HG03342 (cell line): ENCODE results near the gene EXO1.
A peak's percentile ranks its signal among the peaks of the same experiment; 100 is the strongest.
"Not testable (repeated sequence)": the region's sequence is repeated elsewhere in the genome, so short reads cannot be mapped to it uniquely, and the experiment has no call there.

ENCODE experiments used
- ATAC-seq: cut with Tn5 transposase; IDR thresholded peaks from one replicate; pipeline ENCODE4 v1.9.1; 2021; ENCODE audit warnings: mild to moderate bottlenecking, moderate library complexity; ENCODE audit not compliant: unreplicated experiment

EXO1 gene

DNA sequence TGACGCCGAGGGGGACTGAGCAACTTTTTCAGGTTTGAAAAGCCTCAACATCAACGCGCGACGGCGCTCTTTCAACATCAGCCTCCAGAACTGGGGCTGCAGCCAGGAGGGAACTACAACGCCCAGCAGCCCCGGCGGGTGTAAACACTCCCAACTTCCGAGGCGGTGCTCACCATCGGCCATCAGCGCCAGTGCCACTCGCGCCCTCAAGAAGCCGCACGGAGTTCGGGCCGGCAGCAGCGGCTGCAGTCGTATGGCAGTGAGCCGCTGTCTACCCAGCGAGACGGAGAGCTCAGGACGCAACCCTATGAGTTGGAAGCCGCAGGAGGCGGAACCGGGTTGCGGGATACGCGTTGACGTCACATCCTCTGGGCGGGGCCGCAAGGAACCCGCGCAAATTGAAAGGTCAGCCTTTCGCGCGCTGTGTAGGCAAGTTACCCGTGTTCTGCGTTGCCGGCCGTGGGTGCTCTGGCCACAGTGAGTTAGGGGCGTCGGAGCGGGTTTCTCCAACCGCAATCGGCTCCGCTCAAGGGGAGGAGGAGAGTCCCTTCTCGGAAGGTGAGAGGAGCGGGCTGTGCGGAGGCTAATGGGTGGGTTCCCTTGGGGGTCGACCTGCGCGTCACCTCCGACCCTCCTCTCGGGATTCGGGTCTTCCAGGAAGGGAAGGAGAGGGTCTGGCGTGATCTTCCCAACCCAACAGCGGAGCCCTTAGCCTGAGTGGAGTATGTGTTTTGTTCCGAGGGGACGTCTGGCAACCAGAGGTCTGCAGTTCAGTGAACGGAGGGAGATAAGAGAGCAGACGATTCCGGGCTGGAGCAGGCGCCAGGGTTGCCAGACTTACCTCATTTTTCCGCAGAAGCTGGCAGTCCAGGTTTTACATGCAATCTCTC lies at the start of gene EXO1:
Gene EXO1, plus strand, starts transcription at position 409 of the 890 bp plus-strand sequence. CDS start 2,222 bp downstream, outside the sequence.
- peak; percentile 98 for ATAC-seq

DNA sequence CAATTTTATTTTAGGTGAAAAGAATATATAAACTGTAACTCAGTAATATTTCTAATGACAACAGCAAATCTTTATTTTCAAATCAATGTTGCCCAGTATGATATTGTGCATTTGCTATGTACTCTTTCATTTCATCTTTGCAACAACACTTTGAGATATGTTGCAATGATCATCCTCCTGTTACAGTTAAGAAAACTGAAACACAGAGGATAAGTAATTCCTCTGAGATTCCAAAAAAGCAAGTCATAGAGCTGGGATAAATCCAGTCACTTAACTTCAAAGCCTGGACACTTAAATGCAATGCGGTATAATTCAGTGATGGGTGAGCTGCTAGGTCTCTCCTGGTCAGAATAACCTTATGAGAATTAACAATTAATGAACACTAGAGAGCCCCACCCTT lies 48.6 kb upstream of the EXO1 start:
- no peak for ATAC-seq

- no peak for ATAC-seq
These were observed 47.4 kb upstream of the EXO1 start for GRCh38 chr1:241800640-241801039.

DNA sequence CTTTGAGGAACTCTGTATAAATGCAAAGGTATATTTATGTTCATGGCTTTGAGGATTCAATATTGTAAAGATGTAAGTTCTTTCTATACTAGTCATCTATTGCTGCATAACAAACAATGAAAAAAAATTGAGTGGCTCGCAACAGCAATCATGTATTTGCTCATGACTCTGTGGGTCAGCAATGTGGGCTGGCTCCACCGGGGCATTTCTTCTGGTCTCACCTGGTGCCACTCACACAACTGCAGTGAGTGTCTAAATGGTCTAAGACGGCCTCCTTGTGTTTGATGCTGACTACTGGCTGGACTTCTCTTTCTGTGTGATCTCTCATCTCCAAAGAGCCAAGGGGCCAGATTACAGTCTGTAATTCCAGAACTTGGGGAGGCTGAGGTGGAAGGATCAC lies 45.1 kb upstream of the EXO1 start:
- no peak for ATAC-seq

DNA sequence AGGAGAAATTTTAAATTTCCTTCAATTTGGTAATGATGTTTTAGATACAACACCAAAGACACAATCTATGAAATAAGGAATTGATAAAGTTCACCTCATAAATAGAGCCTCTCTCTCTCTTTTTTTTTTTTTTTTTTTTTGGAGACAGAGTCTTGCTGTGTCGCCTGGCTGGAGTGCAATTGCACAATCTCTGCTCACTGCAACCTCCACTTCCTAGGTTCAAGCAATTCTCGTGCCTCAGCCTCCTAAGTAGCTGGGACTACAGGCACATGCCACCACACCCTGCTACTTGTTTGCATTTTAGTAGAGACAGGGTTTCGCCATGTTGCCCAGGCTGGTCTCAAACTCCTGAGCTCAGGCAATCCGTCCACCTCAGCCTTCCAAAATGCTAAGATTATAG lies 43.3 kb upstream of the EXO1 start:
- not testable (repeated sequence) for ATAC-seq

DNA sequence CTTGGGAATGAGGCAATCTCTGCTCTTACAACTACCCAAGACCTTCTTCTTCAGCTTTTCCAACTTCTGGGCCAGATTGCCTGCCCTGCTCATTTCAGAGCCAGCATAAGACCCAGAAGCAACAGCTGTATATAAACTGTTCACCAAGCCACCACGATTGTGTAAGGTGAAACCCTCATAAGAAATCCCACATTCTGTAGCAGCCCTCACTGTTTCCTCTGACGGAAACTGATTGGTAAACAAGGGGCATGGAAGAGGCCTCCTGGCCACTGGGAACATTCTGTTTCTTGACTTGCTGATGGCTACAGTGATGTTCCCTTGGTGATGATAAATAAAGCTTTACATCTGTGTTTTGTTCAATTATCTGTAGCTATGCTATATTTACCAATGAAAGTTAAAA lies 39.7 kb upstream of the EXO1 start:
- no peak for ATAC-seq

GRCh38 chr1:241810769-241811405 lies 37.1 kb upstream of the EXO1 start:
- ATAC-seq = peak; percentile 63

DNA sequence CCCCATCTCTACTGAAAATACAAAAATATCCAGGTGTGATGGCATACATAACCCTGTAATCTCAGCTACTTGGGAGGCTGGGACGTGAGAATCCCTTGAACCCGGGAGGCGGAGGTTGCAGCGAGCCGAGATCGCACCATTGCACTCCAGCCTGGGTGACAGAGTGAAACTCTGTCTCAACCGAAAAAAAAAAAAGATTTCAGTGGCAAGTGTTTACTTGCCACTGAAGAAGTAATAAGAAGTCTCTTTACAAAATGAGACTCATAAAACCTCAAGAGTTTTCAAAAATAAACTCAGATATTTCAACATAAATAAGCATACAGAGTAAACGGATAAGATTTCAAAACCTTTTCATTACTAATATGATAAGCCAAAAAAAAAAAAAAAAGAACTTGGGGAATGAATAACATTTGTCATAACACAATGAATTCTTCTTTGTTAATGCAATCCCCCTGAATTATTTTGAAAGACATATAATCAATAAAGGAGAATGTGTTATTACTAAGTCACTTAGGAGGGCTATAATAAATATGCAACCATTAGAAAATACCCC lies 34.2 kb upstream of the EXO1 start:
- no peak for ATAC-seq

DNA sequence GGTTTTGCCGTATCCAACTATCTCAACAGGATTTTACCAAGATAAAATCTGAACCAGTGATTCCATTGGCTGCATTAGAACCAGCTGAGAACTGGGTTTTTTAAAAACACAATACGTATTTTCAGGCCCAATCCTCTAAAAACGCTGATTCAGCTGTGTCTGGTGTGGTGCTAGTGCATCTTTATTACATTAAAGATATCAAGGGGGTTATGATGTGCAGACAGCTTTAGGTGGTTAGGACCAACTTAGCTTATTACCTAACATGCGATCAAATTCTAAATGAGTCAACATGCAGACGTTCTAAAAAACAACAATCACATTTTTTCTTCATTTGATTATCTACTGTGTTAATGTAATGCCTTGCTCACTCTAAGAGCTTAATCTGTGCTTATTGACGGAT lies 32.0 kb upstream of the EXO1 start:
- ATAC-seq = no peak

DNA sequence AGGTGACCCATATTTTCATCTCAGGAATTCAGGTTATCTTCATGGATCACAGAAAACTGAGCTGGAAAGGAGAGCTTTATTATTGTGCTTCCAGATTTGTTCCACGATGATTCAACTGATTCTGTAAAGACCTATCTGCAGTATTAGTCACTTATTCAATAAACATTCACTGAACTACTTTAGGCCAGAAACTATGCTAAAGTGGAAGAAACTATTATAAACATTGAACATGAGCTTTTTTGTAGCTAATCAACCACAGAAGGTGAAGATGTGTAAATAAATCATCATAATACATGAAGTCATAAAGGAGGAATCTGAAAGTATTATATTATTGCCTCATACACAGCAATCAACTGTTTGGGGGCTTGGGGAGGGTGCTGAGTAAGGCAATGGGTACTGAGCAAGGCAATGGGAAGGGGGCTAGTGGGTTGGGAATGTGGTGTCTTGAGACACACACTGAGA lies 30.6 kb upstream of the EXO1 start:
- ATAC-seq = no peak

DNA sequence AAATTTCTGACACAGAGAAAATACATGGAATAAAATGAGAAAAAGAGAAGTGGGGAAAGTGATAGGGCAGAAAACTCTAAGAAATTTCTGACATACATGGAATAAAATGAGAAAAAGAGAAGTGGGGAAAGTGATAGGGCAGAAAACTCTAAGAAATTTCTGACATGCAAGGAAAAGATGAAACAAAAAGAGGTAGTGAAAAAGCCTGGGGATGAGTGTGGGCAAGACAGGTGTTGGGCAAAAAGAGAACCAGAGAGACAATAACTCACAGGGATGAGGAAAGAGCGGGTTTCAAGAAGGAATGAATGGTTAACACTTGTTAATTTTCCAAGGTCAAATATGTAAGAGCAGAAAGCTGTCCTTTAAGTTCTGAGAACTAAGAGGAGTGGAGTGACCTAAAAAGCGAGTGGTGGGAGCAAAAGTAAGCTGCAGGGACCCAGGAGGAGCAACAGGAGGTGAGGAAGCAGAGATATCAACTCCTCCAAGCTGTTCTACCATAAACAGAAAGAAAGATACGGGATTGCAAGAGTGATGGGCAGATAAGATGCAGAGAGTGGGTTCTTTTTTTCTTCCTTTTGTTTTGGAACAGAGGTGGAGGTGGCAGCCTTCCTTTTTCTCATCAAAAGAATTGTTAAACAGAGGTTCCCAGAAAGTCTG lies 29.9 kb upstream of the EXO1 start:
- ATAC-seq = no peak

DNA sequence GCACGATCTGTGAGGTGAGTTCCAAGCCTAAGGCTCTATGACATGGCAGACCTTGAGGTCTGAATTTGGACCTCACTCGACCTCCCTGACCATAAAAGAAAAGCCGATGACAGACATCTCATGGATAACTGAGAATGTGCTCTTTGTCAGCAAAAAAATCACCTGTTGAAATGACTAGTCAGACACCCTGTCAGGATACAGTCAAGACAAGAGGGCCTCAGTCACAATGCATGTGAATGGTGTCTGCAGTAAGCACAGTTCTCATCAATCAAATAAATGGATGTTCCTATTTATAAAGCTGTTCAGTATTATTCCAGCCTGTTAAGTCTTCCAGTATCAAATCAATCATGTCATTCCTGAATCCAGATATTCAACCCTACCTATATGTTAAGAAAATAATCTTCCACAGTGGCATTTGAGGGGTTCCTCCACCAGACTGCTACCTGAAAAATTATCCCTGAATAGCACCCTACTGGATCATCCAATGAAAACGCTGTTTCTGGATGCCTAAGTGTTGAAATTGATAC lies 28.6 kb upstream of the EXO1 start:
- no peak for ATAC-seq

GRCh38 chr1:241821363-241821762 lies 26.6 kb upstream of the EXO1 start:
- no peak for ATAC-seq

DNA sequence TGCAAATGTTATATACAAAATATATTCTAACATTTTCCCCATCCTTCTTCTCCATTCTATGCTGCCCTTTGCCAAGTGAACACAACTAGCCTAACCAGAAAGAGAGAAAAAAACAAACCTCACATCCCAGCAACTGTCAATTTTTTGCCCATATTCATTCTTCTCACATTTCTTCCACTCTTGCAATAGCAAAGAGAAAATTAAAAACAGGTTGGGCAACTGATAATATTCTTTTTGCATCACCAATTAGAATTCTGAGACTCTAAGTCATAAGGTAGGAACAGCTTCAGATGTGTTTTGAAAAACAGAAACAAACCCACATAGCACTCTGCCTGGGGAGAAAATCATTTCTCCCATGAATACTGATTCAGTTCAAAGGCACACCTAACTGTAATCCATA lies 25.2 kb upstream of the EXO1 start:
- no peak for ATAC-seq

DNA sequence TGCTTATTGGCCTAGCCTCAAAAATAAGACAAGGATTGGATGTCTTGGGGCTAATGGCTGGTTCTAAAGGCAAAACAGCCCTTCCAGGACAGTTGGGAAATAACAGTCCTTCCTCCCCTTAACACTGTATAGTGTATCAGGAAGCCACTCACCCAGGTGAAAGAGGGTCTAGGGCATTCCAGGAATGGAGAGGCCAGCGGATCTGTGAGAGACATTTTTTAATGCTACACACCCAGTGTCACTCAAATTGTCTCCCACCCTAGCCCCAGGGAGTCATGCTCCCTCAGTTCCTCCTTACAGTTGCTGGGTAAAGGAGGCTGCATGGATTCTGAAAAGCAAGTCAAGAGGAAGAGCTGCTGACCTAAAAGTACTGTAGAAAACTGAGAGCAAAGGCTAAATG lies 24.1 kb upstream of the EXO1 start:
- ATAC-seq = no peak

DNA sequence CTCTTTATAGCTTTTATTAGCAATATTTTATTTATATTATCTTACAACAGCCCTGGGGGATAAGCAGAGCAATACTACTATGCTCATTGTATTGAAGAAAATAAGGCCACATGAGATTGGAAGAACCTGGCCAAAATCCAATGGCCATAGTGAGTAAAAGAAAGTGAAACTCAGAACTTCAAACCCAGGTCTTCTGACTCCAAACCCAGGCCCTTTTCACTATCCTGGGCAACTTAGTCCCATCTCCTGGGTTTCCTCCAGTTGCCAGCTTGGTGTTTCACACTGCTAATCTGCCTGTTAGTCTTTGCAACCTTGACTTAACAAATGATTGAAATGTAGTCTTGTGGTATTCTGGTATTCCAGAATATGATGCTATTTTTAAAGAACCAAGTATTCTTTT lies 22.4 kb upstream of the EXO1 start:
- ATAC-seq = no peak

- not testable (repeated sequence) for ATAC-seq
These were observed 21.4 kb upstream of the EXO1 start for GRCh38 chr1:241826613-241827012.

DNA sequence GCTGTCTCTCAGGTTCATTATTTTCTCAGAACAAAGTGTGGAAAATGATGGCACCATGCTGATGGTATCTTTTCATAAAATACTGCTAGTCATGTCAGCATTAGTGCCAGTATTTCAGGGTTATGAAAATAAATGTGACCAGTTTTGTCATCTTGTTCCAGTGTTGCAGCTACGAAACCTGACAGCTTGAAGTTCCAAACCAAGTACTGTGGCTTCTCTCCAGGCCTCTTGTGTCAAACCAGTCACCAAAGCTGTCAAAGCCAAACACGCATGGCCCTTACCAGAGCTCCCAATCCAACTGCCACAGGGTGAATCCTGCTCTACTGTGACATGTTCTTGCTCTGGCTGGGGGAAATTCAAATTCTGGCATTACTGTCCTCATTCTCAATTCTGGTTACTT lies 20.7 kb upstream of the EXO1 start:
- ATAC-seq = no peak

DNA sequence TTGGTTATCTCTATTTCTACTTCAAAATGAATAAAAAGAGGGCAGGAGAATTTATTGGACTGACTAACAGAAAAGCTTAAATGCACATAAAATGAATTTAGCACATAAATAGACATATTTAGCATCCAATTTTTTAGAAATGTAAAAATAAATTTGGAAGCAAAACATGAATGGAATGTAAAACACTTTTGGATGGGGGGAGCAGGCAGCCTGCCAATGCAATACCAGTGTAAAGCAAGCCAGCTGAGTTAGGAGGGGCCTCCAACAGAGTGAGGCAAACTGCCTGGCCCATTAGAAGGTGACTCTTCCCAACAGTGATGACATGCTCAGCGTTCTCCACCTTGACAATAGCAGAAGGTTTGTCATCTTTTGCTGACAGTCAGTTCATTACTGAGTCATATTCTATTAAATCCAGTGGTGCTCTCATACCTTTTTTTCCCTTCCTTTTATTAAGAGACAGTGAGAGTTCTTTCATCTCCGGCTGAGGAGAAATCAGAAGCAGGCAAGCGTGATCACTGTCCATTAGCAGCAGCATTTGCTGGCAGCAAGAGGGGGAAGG lies 19.5 kb upstream of the EXO1 start:
- no peak for ATAC-seq

- ATAC-seq = no peak
These were observed 18.5 kb upstream of the EXO1 start for GRCh38 chr1:241829468-241829867.
